Stimulated activated CD4-positive, alpha-beta T cell treated with anti-CD3 and anti-CD28 coated beads, Interleukin-2, amount 100 ng/mL, for 4 hours (primary cell): ENCODE data around the gene BRINP2.

Source experiments
- DNase-seq: peaks from one replicate; pipeline ENCODE4 v3.0.0-alpha.2; 2020; ENCODE audit warnings: low read depth

BRINP2 gene

GRCh38 chr1:177227978-177228692 lies 57.4 kb downstream of the BRINP2 start:
- DNase-seq, result no peak

- DNase-seq, result no peak
Measured at GRCh38 chr1:177228693-177229065, 57.9 kb downstream of the BRINP2 start.

- DNase-seq, result no peak
Measured at GRCh38 chr1:177229781-177230180, 59.0 kb downstream of the BRINP2 start.

GRCh38 chr1:177230228-177231016 lies 59.7 kb downstream of the BRINP2 start:
- DNase-seq, result no peak

GRCh38 chr1:177235350-177235749 lies 64.6 kb downstream of the BRINP2 start:
- DNase-seq, result no peak

GRCh38 chr1:177236962-177237361 lies 66.2 kb downstream of the BRINP2 start:
- no peak for DNase-seq

- no peak for DNase-seq
Measured at GRCh38 chr1:177238967-177239366, 68.2 kb downstream of the BRINP2 start.

GRCh38 chr1:177239792-177240191 lies 69.0 kb downstream of the BRINP2 start:
- no peak for DNase-seq

- DNase-seq, result no peak
Measured at GRCh38 chr1:177243773-177244172, 73.0 kb downstream of the BRINP2 start.

GRCh38 chr1:177246710-177247580 lies 76.2 kb downstream of the BRINP2 start:
- DNase-seq, result no peak

GRCh38 chr1:177247623-177248176 lies 76.9 kb downstream of the BRINP2 start:
- DNase-seq, result no peak

- no peak for DNase-seq
Measured at GRCh38 chr1:177248258-177248657, 77.5 kb downstream of the BRINP2 start.

- no peak for DNase-seq
Measured at GRCh38 chr1:177249231-177249630, 78.5 kb downstream of the BRINP2 start.

GRCh38 chr1:177252877-177253276 lies 82.1 kb downstream of the BRINP2 start:
- DNase-seq, result no peak

- DNase-seq, result no peak
Measured at GRCh38 chr1:177255411-177255810, 84.7 kb downstream of the BRINP2 start.

- DNase-seq, result no peak
Measured at GRCh38 chr1:177256153-177257075, 85.7 kb downstream of the BRINP2 start.

GRCh38 chr1:177257128-177257527 lies 86.4 kb downstream of the BRINP2 start:
- no peak for DNase-seq

- no peak for DNase-seq
Measured at GRCh38 chr1:177257576-177257975, 86.8 kb downstream of the BRINP2 start.

- no peak for DNase-seq
Measured at GRCh38 chr1:177270863-177271262, 100.1 kb downstream of the BRINP2 start.

- DNase-seq, result no peak
Measured at GRCh38 chr1:177273141-177273540, 102.4 kb downstream of the BRINP2 start.

GRCh38 chr1:177274687-177275211 lies 104.0 kb downstream of the BRINP2 start:
- DNase-seq, result no peak
